Measurements from ENCODE around the gene ZNF521.

Gene ZNF521

DNA sequence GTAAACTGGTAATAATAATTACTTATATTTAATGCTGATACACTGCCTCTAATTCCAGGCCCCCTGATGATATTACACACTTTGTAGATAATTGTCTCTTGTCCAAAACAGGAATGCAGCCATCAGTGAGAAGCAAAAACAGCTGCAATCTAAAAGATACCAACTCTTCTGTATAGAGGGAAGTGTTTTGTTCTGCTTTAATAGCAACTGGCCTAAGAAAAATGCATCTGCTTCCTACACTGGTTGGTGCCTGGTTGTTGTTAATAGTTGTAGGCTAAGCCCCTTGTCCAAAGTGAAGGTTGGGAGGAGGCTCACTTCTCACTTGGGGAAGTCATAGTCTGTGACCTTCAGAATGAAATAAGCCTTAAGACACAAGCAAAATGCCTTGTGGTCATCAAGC lies 332.0 kb downstream of the ZNF521 start:
- H4K20me1 ChIP-seq: no peaks in the 10 kb centered on the region
- TF ChIP-seq Cebpa-rat (IDR thresholded peaks at IDR 0.05): no peak
- 0 out of 2 replicates have a peak, but pooled peaks cover 3% of the 10 kb centered on the region for H3K9me3 ChIP-seq
- H3K36me3 ChIP-seq: no peaks in the 10 kb centered on the region
- H3K4me3 ChIP-seq: no peak overlapping the region
- H3K4me1 ChIP-seq: no peaks in the 10 kb centered on the region
- H3K4me2 ChIP-seq: no peak overlapping the region
- H3K9ac ChIP-seq: no peak overlapping the region
- no peaks in the 10 kb centered on the region for H3K27me3 ChIP-seq
- H3K27ac ChIP-seq: no peak overlapping the region

DNA sequence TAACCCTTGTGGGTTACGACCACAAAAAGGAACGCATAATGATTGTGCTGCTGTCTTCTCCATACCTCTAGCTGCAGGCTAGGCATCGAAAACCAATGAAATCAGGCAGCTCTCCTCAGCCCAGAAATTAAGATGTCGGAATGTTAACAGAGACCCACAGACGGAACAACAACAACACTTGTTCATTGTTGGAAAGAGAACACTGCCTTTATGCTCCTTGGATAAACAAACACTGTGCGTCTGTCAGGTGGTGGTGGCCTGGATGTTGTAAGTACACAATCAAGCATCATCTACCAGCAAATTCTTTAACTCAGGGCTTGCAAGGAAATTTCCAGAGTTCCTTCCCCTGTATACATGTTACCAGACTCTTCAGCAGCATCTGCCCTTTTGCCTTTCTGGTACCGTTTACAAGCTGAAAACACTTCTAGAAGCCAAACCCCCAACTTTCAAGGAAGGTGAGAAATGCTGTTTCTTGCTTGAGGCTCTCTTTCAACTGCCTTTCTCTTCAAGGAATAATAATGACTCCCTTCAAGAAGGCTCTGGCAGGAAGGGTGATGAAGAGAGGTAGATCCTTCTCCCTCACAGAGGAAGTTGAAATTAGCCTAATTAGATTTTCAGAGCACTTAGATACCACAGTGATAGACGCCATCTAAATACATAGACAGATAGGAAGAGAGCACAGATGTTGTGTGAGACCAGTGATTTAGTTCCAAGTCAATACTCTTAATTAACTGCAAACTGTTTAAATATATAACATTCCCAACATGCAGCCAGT lies 332.7 kb downstream of the ZNF521 start:
- Histone ChIP-seq H3K9ac (no peak overlapping the region), H3K9me3 (0 out of 2 replicates have a peak, but pooled peaks cover 3% of the 10 kb centered on the region), H3K4me3 (no peak overlapping the region), H3K4me1 (no peaks in the 10 kb centered on the region), H3K27me3 (no peaks in the 10 kb centered on the region), H3K36me3 (no peaks in the 10 kb centered on the region), H4K20me1 (no peaks in the 10 kb centered on the region), H3K27ac (no peak overlapping the region), H3K4me2 (no peak overlapping the region)
- TF ChIP-seq Cebpa-rat (IDR thresholded peaks at IDR 0.05): no peak

GRCh38 chr18:25016666-25017065 lies 335.3 kb downstream of the ZNF521 start:
- H3K27me3 ChIP-seq: no peaks in the 10 kb centered on the region
- H3K4me3 ChIP-seq: no peak overlapping the region
- no peak overlapping the region for H3K4me2 ChIP-seq
- no peak for TF ChIP-seq Cebpa-rat (IDR thresholded peaks at IDR 0.05)
- no peaks in the 10 kb centered on the region for H3K36me3 ChIP-seq
- H3K27ac ChIP-seq: no peak overlapping the region
- no peak overlapping the region for H3K9ac ChIP-seq
- H4K20me1 ChIP-seq: no peaks in the 10 kb centered on the region
- H3K9me3 ChIP-seq: 0 out of 2 replicates have a peak, but pooled peaks cover 3% of the 10 kb centered on the region
- no peaks in the 10 kb centered on the region for H3K4me1 ChIP-seq

GRCh38 chr18:25016181-25016580 lies 335.8 kb downstream of the ZNF521 start:
- Histone ChIP-seq H3K9ac (no peak overlapping the region), H3K4me3 (no peak overlapping the region), H3K4me2 (no peak overlapping the region), H3K27ac (no peak overlapping the region), H3K36me3 (no peaks in the 10 kb centered on the region), H3K27me3 (no peaks in the 10 kb centered on the region), H3K4me1 (no peaks in the 10 kb centered on the region), H4K20me1 (no peaks in the 10 kb centered on the region), H3K9me3 (0 out of 2 replicates have a peak, but pooled peaks cover 3% of the 10 kb centered on the region)
- no peak for TF ChIP-seq Cebpa-rat (IDR thresholded peaks at IDR 0.05)

Measured in BLaER1 (cell line).